Fibroblast of skin of right quadriceps (primary cell): Measurements from ENCODE around the gene GALT.
"Not testable (repeated sequence)": the region's sequence is repeated elsewhere in the genome, so short reads cannot be mapped to it uniquely, and the experiment has no call there.

Source experiments
- DNase-seq: peaks from one replicate; pipeline ENCODE4 v3.0.0-alpha.2; 2013

Gene GALT

GRCh38 chr9:34627716-34628655, 18.5 kb upstream of the GALT start:
- no peak for DNase-seq

DNA sequence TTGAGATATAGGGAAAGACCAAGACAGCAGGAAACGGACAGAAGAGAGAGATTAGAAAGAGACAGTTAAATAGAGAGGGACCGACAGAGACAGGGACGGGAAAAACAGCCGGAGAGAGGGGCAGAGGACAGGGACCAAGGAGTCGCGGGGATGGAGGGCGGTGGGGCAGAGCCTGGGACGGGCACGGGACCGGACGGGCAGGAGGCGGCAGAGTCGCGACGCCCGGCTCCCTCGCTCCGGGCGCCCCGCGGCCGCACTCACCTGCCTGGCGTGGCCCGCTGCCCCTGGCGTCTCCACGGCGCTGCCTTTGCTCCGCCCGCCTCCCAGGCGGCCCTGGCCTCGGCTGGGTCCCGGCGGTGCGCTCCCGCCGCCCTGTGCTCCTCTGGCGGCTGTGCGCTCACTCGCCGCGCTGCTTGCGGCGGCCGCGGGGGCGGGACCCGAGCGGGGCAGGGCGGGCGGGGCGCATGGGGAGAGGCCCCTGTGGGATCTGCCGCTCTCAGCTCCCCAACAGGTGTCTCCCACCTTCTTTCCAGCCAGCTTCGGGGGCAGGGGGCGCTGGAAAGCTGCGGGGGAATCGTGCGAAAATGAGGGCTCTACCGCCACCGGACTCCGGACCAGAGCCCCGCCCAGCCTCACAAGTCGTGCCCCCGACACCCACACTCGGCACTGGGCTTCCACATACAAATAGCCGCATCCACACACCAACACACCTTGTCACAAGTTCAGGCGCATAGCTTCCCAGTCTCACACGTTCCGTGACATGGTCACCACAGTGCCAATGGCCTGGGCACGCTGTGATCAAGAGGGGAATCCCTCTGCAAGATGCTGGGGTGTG, 17.6 kb upstream of the GALT start, which contains the start of gene ARID3C:
TSS of gene ARID3C (minus strand) at position 411 of the 835 bp plus-strand sequence. CDS start 1,052 bp downstream, outside the sequence.
- DNase-seq, result no peak

DNA sequence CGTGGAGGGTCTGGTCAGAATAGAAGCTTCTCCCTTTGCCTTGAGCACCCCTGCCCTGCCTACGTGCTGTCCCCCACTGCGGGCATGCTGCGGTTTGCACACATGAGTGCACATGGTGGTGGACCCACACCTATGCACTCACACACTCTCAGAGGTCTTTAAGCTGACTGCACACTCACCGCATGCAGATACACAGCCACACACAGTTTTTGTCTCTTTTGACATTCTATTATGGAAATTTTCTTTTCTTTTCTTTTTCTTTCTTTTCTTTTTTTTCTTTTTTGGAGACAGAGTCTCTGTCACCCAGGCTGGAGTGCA, 17.0 kb upstream of the GALT start:
- no peak for DNase-seq

DNA sequence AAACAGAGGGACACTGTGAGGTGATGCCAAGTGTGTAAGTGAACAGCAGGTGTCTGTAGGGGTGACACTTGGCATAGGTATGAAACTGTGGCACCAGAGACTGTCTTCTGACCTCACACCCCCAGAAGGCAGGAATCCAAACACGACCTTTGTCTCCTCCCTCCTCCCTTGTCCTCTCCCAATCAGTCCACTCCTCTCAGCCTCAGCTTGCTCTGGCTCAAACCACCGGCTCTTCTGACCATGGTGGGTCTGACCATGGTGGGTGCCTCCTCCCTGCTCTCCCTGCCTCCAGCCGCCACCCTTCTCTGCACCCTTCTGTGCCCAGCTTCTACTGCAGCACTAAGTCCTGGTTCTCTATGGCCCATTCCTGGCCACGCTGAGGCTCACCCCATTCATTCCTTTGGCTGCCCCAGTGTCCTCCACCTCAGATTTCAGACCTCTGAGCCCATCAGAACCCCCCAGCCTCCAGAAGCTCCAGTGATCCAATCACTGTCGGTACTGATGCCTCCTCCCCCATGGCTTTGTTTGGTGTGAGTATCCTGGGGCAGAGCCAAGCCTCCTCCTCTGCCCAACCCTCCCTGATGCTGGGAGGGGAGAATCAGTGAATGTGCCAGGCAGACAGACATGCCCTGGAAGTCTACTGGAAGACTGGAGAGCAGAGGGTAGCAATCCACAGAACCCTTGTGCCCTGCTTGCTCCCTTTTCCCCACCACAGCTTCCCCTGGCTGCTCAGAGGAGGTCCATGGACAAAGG, 15.9 kb upstream of the GALT start:
- no peak for DNase-seq

- no peak for DNase-seq
Measured at GRCh38 chr9:34633166-34633565, 13.3 kb upstream of the GALT start.

GRCh38 chr9:34633851-34634550, 12.5 kb upstream of the GALT start:
- peak; percentile 54 for DNase-seq

GRCh38 chr9:34634551-34635248, 11.8 kb upstream of the GALT start:
- no peak for DNase-seq

GRCh38 chr9:34635556-34635955, 10.9 kb upstream of the GALT start:
- DNase-seq, result no peak

DNA sequence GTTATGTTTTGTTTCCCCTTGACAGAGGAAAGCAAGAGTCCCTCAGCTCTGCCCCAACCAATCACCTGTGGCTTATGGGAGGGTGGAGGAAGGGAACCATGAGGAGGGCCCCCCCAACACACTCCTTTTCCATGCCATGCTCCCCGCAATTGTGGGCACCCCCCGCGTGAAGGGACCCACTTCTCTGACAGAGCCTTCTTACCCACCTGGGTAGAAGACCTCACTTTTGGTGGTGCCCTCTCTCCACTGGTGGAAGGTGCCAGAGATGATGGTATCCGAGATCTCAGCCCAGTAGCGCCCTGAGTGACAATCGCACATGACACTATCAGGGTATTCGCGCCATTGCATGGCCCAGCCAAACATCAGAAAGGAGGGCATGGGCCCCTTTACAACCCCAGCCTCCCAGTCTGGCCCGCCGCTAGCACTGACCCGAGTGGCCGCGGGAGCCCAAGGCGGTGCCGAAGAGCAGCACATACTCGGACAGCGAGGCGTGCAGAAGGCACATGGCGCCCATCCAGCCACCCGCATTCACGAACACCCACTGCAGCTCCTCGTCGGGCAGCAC, 9.6 kb upstream of the GALT start:
- DNase-seq, result no peak

- DNase-seq, result peak; percentile 95
Measured at GRCh38 chr9:34637356-34638137, 8.9 kb upstream of the GALT start, which contains the start of gene SIGMAR1. TSS of gene SIGMAR1 (minus strand) at chr9:34637787. CDS start at chr9:34637697, 90 bp downstream.

DNA sequence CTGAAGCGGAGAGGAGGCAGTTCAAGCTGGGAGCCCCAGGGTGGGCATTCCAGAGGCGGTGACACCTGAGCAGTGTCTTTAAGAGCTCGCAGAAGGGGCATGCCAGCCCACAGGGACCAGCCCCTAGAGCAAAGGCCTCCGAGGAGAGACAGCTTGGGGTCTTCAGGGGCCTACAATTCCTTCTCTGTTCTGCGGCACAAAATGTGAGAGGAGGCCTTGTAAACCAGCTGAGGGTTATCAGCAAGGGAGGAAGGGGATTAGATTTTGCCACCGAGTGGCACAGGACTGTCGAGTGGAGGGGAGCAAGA, 8.4 kb upstream of the GALT start:
- no peak for DNase-seq

DNA sequence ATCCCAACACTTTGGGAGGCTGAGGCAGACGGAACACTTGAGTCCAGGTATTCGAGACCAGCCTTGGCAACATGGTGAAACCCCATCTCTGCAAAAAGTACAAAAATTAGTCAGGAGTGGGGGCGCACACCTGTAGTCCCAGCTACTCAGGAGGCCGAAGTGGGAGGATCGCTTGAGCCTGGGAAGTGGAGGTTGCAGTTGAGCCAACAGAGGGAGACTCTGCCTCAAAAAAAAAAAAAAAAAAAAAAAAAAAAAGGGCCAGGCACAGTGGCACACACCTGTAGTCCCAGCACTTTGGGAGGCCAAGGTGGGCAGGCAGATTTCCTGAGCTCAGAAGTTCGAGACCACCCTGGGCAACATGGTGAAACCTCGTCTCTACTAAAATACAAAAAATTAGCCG, 7.2 kb upstream of the GALT start:
- DNase-seq, result not testable (repeated sequence)

- peak; percentile 10 for DNase-seq
Measured at GRCh38 chr9:34642679-34643078, 3.8 kb upstream of the GALT start.

DNA sequence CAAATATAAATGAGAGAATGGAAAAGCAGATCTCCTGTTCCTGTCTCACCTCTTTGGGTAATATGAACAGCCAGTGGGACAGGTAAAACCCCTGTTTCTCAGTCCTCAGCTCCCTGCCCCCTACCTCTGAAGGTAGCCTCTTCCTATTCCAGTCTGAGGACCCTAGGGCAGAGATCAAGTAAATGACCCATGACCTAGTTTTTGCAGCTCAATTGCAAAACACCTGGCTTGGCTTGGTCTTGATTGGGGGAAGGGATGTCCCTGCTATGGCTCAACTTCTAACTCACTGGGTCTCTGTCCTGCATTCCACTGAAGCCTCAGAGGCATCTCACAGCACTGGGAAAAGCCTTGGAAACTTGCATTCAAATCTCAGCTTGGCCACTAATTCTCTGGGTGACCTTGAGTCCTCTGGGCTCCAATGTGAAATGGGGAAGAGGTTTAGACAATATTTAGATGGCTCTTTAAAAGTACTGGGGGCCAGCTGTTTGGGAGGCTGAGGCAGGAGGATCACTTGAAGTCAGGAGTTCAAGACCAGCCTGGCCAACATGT, 1.6 kb upstream of the GALT start:
- peak; percentile 6 for DNase-seq

DNA sequence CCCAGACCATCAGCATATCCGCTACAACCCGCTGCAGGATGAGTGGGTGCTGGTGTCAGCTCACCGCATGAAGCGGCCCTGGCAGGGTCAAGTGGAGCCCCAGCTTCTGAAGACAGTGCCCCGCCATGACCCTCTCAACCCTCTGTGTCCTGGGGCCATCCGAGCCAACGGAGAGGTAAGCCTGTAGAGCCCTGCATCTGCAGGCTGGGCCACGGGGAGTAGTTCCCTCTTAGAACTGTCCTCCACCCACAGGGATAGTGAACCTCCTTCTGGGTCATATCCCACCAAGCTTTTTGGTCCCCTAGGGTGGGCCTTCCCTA, 569 bp downstream of the GALT start:
- no peak for DNase-seq

DNA sequence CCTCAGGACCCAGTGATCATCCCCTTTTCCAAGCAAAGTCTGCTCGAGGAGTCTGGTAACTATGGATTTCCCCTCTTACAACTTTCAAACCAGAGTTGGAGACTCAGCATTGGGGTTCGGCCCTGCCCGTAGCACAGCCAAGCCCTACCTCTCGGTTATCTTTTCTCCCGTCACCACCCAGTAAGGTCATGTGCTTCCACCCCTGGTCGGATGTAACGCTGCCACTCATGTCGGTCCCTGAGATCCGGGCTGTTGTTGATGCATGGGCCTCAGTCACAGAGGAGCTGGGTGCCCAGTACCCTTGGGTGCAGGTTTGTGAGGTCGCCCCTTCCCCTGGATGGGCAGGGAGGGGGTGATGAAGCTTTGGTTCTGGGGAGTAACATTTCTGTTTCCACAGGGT, 1.2 kb downstream of the GALT start:
- DNase-seq, result no peak

DNA sequence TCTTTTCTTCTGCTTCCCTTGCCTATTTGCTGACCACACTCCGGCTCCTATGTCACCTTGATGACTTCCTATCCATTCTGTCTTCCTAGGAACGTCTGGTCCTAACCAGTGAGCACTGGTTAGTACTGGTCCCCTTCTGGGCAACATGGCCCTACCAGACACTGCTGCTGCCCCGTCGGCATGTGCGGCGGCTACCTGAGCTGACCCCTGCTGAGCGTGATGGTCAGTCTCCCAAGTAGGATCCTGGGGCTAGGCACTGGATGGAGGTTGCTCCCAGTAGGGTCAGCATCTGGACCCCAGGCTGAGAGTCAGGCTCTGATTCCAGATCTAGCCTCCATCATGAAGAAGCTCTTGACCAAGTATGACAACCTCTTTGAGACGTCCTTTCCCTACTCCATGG, 2.2 kb downstream of the GALT start:
- DNase-seq, result no peak

DNA sequence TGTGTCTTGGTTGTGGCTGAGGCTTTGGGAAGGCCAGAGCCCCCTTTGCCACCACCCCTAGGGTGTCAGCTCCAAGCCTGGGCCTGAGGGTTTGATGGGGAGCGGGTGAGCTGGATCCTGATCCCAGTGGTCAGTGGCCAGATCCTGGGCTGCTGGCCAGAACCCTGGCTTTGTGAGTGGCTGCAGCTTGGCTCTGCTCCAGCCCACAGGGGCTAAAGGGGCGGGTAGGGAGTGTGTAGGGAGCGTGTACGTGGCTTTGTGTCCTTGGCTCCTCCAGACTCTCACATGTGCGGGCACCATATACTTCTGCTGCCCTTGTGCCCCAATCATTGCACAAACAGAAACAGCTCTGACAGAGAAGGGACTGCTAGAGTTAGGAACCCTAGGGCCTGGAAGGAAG, 4.3 kb downstream of the GALT start:
- DNase-seq, result no peak

DNA sequence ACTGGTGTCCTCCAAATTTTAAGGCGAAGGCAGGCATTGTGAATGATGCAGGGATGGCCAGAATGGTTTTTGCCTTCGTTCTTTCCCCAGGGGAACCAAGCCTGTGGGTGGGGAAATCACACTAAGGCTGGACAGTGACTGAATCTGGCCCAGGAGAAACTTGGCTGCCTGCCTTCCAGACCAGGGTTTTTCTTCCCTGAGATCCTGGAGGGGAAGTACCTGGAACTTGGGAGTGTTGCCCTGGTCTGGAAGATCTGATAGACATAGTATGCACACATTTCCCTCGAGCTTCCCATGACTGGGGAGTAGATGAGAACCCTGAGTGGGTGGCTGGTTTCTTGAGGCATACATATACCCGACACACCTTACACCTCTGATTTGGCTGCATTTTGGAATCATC, 4.8 kb downstream of the GALT start:
- DNase-seq, result peak; percentile 13

- DNase-seq, result peak; percentile 80
Measured at GRCh38 chr9:34651876-34652601, 5.6 kb downstream of the GALT start, which contains the start of gene IL11RA. TSS of gene IL11RA (plus strand) at chr9:34652185. CDS start at chr9:34655218, 3,033 bp downstream.
